DMS153 treated with DMSO at 0.1 percent for 48 hours (cell line): ENCODE measurements around the gene CDKN2B-AS1.
"Not testable (repeated sequence)": the region's sequence is repeated elsewhere in the genome, so short reads cannot be mapped to it uniquely, and the experiment has no call there.

Experiments
- DNase-seq: peaks from one replicate; lab custom pipeline; 2025; ENCODE audit not compliant: unreplicated experiment; lab: John Stamatoyannopoulos, UW

CDKN2B-AS1 gene

GRCh38 chr9:22041344-22041743, 46.8 kb downstream of the CDKN2B-AS1 start:
- no peak for DNase-seq

GRCh38 chr9:22041775-22042174, 47.2 kb downstream of the CDKN2B-AS1 start:
- no peak for DNase-seq

- DNase-seq: no peak
These were observed 49.3 kb downstream of the CDKN2B-AS1 start for GRCh38 chr9:22043928-22044327.

- DNase-seq: no peak
These were observed 50.0 kb downstream of the CDKN2B-AS1 start for GRCh38 chr9:22044583-22044982.

GRCh38 chr9:22045423-22045822, 50.8 kb downstream of the CDKN2B-AS1 start:
- DNase-seq: no peak

GRCh38 chr9:22046243-22046885, 51.8 kb downstream of the CDKN2B-AS1 start:
- no peak for DNase-seq

GRCh38 chr9:22047596-22047995, 53.0 kb downstream of the CDKN2B-AS1 start:
- no peak for DNase-seq

GRCh38 chr9:22049411-22049810, 54.8 kb downstream of the CDKN2B-AS1 start:
- no peak for DNase-seq

- DNase-seq: no peak
These were observed 56.3 kb downstream of the CDKN2B-AS1 start for GRCh38 chr9:22050924-22051323.

GRCh38 chr9:22052376-22052945, 57.9 kb downstream of the CDKN2B-AS1 start:
- DNase-seq: no peak

GRCh38 chr9:22053178-22053577, 58.6 kb downstream of the CDKN2B-AS1 start:
- DNase-seq: no peak

- no peak for DNase-seq
These were observed 59.5 kb downstream of the CDKN2B-AS1 start for GRCh38 chr9:22054076-22054475.

GRCh38 chr9:22054529-22054928, 59.9 kb downstream of the CDKN2B-AS1 start:
- DNase-seq: no peak

GRCh38 chr9:22055090-22055489, 60.5 kb downstream of the CDKN2B-AS1 start:
- DNase-seq: no peak

- DNase-seq: no peak
These were observed 61.8 kb downstream of the CDKN2B-AS1 start for GRCh38 chr9:22056402-22056801.

GRCh38 chr9:22057972-22058371, 63.4 kb downstream of the CDKN2B-AS1 start:
- not testable (repeated sequence) for DNase-seq

- DNase-seq: no peak
These were observed 66.3 kb downstream of the CDKN2B-AS1 start for GRCh38 chr9:22060831-22061383.

GRCh38 chr9:22064957-22065356, 70.4 kb downstream of the CDKN2B-AS1 start:
- no peak for DNase-seq

GRCh38 chr9:22065431-22066200, 71.0 kb downstream of the CDKN2B-AS1 start:
- no peak for DNase-seq

- no peak for DNase-seq
These were observed 72.6 kb downstream of the CDKN2B-AS1 start for GRCh38 chr9:22067196-22067595.

- no peak for DNase-seq
These were observed 73.8 kb downstream of the CDKN2B-AS1 start for GRCh38 chr9:22068369-22068768.

- no peak for DNase-seq
These were observed 78.8 kb downstream of the CDKN2B-AS1 start for GRCh38 chr9:22073349-22073748.
